A673 (cell line): ENCODE results near the gene MRPL50. TPM values are rescaled to one million over a fixed set of nuclear protein-coding genes. Genes with fewer than 3 reads are reported as not detected.

Experiments used
- BruUV-seq: library from RNA; stranded (reverse); fragments of 400-500 nt; replicated peaks from 2 replicates; lab custom pipeline; 2021; lab: Mats Ljungman, UMichigan
- CTCF ChIA-PET: fragments of 300-600 bp; sonication (Branson Sonifier 250); formaldehyde crosslinking; loops from one replicate; lab custom pipeline; 2022; ENCODE audit warnings: antibody characterized with exemption; lab: Charles Lee
- POLR2A ChIA-PET: fragments of 300-600 bp; sonication (Branson Sonifier 250); formaldehyde crosslinking; loops from one replicate; lab custom pipeline; 2022; ENCODE audit warnings: antibody characterized with exemption; ENCODE audit not compliant: low non-redundant PET; lab: Charles Lee
- DNase-seq: peaks from one replicate; pipeline ENCODE4 v3.0.0-alpha.2; 2015; ENCODE audit warnings: low spot score
- H3K27ac ChIP-seq: fragments of 200-600 bp; sonication (generic); 2 replicates; pipeline ENCODE4 v1.5.1; 2016; ENCODE audit warnings: mixed run types, low read depth, mild to moderate bottlenecking, mixed read lengths, antibody characterized with exemption, low read length; ENCODE audit not compliant: poor library complexity, severe bottlenecking
- H3K27me3 ChIP-seq: fragments of 200-600 bp; sonication (generic); replicated peaks from 2 replicates; pipeline ENCODE4 v1.6.1; 2017; ENCODE audit warnings: mixed run types, low read depth, mild to moderate bottlenecking, mixed read lengths, antibody characterized with exemption, low read length; ENCODE audit not compliant: insufficient read depth, poor library complexity
- H3K36me3 ChIP-seq: fragments of 200-600 bp; sonication (generic); 2 replicates; pipeline ENCODE4 v1.6.1; 2016; ENCODE audit warnings: mixed run types, mild to moderate bottlenecking, mixed read lengths, antibody characterized with exemption, low read length; ENCODE audit not compliant: insufficient read depth, poor library complexity, severe bottlenecking
- H3K4me1 ChIP-seq: fragments of 200-600 bp; sonication (generic); 2 replicates; pipeline ENCODE4 v1.6.1; 2017; ENCODE audit warnings: mixed run types, mild to moderate bottlenecking, mixed read lengths, antibody characterized with exemption, low read length; ENCODE audit not compliant: insufficient read depth, poor library complexity, severe bottlenecking
- H3K4me3 ChIP-seq: fragments of 200-600 bp; sonication (generic); 2 replicates; pipeline ENCODE4 v1.5.1; 2016; ENCODE audit warnings: low read depth, mixed run types, mild to moderate bottlenecking, mixed read lengths, low read length; ENCODE audit not compliant: poor library complexity, severe bottlenecking
- H3K9me3 ChIP-seq: fragments of 200-600 bp; sonication (generic); 2 replicates; pipeline ENCODE4 v1.6.1; 2016; ENCODE audit warnings: mixed run types, low read depth, mild to moderate bottlenecking, mixed read lengths, antibody characterized with exemption, low read length; ENCODE audit not compliant: poor library complexity, severe bottlenecking
- CTCF ChIP-seq: fragments of 300-800, 200-600 bp; sonication (generic); conservative IDR thresholded peaks from 2 replicates; pipeline ENCODE4 v1.5.1; 2017; ENCODE audit warnings: low read depth, mild to moderate bottlenecking, antibody characterized with exemption, low read length, moderate library complexity, mixed read lengths
- EZH2 ChIP-seq: fragments of 200-600 bp; sonication (generic); IDR thresholded peaks from 2 replicates; pipeline ENCODE4 v1.6.1; 2017; ENCODE audit warnings: borderline replicate concordance, low read depth, mild to moderate bottlenecking, mixed read lengths, antibody characterized with exemption, low read length; ENCODE audit not compliant: poor library complexity, severe bottlenecking
- intact Hi-C: fragments of 100-400 bp; cut with micrococcal nuclease; formaldehyde crosslinking; loops from one replicate; pipeline ENCODE4 v1.10.0; 2022; ENCODE audit not compliant: unreplicated experiment
- total RNA-seq: library from RNA; stranded (reverse); gene quantifications from 2 replicates; pipeline ENCODE4 v1.2.3, GENCODE V29; 2021

The MRPL50 gene
- total RNA-seq, 1 experiment from 2014 or later: 17.0 TPM

DNA sequence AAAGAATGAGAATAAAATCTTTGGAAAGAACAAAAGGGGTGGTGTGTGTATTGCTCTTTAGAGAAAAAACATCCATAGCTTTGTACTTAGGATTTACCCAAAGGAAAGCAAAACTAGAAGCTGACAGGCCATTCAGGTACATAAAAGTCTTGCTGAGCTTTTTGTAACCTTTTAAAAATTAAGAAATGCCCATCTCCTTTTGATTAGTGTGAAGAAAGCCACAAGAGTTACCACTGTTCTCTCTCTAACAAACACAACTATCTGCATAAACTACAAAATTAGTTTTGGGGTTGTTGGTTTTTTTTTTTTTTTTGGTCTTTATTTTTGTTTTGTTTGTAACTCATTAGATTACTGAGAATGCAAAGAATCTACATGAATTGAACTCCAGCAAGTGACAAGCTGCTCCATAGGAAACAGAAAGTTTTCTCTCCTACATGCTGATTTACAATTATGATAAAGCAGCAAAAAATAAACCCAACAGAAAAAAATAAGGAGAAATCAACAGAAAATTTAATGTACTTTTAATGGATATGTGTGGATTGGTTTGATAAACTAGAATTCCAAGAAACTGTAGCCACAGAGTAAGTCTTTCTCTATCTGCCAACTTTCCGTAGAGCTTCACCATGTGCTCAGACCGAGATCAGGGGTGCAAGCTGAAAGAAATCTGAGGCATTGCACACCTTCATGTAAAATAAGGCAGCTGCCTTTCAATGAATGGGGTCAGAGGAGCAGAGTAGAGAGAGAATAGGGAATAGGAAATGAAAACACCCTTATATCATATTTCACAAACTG, 25.9 kb downstream of the MRPL50 start:
- H3K27me3 ChIP-seq: no peaks in the 10 kb centered on the region
- no peak overlapping the region for H3K4me3 ChIP-seq
- no peak for DNase-seq
- ChIA-PET CTCF (no interaction called here), POLR2A (no interaction called here)
- no peak for TF ChIP-seq CTCF
- no peak for TF ChIP-seq EZH2
- no TSS peak for BruUV-seq
- intact Hi-C loops: no loop called here
- H3K27ac ChIP-seq: no peak overlapping the region
- H3K36me3 ChIP-seq: no peaks in the 10 kb centered on the region
- no peaks in the 10 kb centered on the region for H3K9me3 ChIP-seq
- H3K4me1 ChIP-seq: no peaks in the 10 kb centered on the region

- H3K36me3 ChIP-seq: no peaks in the 10 kb centered on the region
- H3K4me3 ChIP-seq: no peak overlapping the region
- H3K27me3 ChIP-seq: no peaks in the 10 kb centered on the region
- TF ChIP-seq CTCF (no peak), EZH2 (no peak)
- no TSS peak for BruUV-seq
- H3K9me3 ChIP-seq: no peaks in the 10 kb centered on the region
- ChIA-PET POLR2A (no interaction called here), CTCF (no interaction called here)
- no peak overlapping the region for H3K27ac ChIP-seq
- intact Hi-C loops: no loop called here
- no peak for DNase-seq
- no peaks in the 10 kb centered on the region for H3K4me1 ChIP-seq
Observed at GRCh38 chr9:101371813-101372212, 26.6 kb downstream of the MRPL50 start.

DNA sequence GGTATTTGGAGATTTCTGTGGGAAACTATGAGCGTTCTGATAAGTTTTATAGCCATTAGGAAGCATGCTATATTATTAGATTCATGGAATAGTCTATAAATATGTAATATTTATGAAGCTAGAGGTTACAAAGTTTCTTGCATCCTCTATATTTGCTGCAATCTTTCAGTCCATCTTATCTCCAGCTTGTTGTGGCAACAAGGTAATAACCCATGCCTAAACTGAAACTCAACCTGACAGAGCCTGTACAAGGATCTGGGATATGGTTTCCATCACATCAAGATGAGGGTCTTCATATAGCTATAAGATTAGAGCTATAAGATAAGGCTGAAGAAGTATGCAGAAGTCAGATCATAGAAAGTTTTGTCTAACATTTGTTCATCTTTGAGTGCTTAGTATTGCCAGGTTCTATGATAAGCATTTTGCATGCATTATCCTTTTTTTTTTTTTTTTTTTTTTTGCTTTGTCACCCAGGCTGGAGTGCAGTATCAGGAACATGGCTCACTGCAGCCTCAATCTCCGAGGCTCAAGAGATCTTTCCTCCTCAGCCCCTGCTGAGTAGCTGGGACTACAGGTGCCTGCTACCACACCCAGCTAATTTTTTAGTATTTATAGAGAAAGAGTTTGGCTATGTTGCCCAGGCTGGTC, 28.4 kb downstream of the MRPL50 start:
- ChIA-PET CTCF (no interaction called here), POLR2A (no interaction called here)
- Histone ChIP-seq H3K4me3 (no peak overlapping the region), H3K27me3 (no peaks in the 10 kb centered on the region), H3K27ac (no peak overlapping the region), H3K36me3 (no peaks in the 10 kb centered on the region), H3K9me3 (no peaks in the 10 kb centered on the region), H3K4me1 (no peaks in the 10 kb centered on the region)
- TF ChIP-seq CTCF (no peak), EZH2 (no peak)
- no peak for DNase-seq
- BruUV-seq: no TSS peak
- intact Hi-C loops: no loop called here
